HEK293T (cell line): ENCODE results near the gene TGM5.
A peak's percentile ranks its signal among the peaks of the same experiment; 100 is the strongest.

Experiments
- CTCF ChIA-PET: fragments of 350-600 bp; formaldehyde crosslinking; extraction: SDS; loops from one replicate; lab custom pipeline; 2021; ENCODE audit warnings: antibody characterized with exemption, inconsistent platforms; lab: Yijun Ruan, JAX
- POLR2A ChIA-PET: fragments of 350-600 bp; formaldehyde crosslinking; extraction: SDS; loops from one replicate; lab custom pipeline; 2020; ENCODE audit warnings: antibody characterized with exemption, inconsistent platforms; lab: Yijun Ruan, JAX
- DNase-seq: peaks from one replicate; pipeline ENCODE4 v3.0.0; 2012; ENCODE audit warnings: mixed read lengths; ENCODE audit errors: extremely low spot score
- ARNT ChIP-seq: fragments of 450-650 bp; IDR thresholded peaks from 2 replicates; pipeline ENCODE4 v1.6.1; 2017; ENCODE audit warnings: mild to moderate bottlenecking
- CTBP1 ChIP-seq: fragments of 450-650 bp; IDR thresholded peaks from 2 replicates; pipeline ENCODE4 v1.6.1; 2016; ENCODE audit warnings: borderline replicate concordance
- ELF4 ChIP-seq: fragments of 450-650 bp; IDR thresholded peaks from 2 replicates; pipeline ENCODE4 v1.6.1; 2017; ENCODE audit warnings: antibody characterized with exemption
- FOXA1 ChIP-seq: fragments of 450-650 bp; IDR thresholded peaks from 2 replicates; pipeline ENCODE4 v1.6.1; 2016; ENCODE audit warnings: mild to moderate bottlenecking
- FOXK2 ChIP-seq: fragments of 450-650 bp; IDR thresholded peaks from 2 replicates; pipeline ENCODE4 v1.6.1; 2016; ENCODE audit warnings: mild to moderate bottlenecking
- HDGF ChIP-seq: fragments of 450-650 bp; IDR thresholded peaks from 2 replicates; pipeline ENCODE4 v1.6.1; 2017; ENCODE audit warnings: antibody characterized with exemption, borderline replicate concordance
- L3MBTL2 ChIP-seq: fragments of 450-650 bp; conservative IDR thresholded peaks from 2 replicates; pipeline ENCODE4 v1.6.1; 2016; ENCODE audit warnings: mild to moderate bottlenecking
- LEF1 ChIP-seq: fragments of 450-650 bp; IDR thresholded peaks from 2 replicates; pipeline ENCODE4 v1.6.1; 2017; ENCODE audit warnings: mild to moderate bottlenecking, borderline replicate concordance
- NFRKB ChIP-seq: fragments of 450-650 bp; IDR thresholded peaks from 2 replicates; pipeline ENCODE4 v1.6.1; 2016; ENCODE audit warnings: mild to moderate bottlenecking, moderate library complexity
- SP1 ChIP-seq: fragments of 450-650 bp; IDR thresholded peaks from 2 replicates; pipeline ENCODE4 v1.6.1; 2017
- SUZ12 ChIP-seq: fragments of 450-650 bp; IDR thresholded peaks from 2 replicates; pipeline ENCODE4 v1.6.1; 2016; ENCODE audit warnings: mild to moderate bottlenecking
- TARDBP ChIP-seq: fragments of 450-650 bp; IDR thresholded peaks from 2 replicates; pipeline ENCODE4 v1.6.1; 2016
- ZNF384 ChIP-seq: fragments of 450-650 bp; IDR thresholded peaks from 2 replicates; pipeline ENCODE4 v1.6.1; 2016
- TF ChIP-seq, protein P1 (sequence below): fragments of 450-650 bp; IDR thresholded peaks from 2 replicates; pipeline ENCODE4 v1.6.1; 2016

The TGM5 gene

GRCh38 chr15:43219929-43220928 lies 46.5 kb downstream of the TGM5 start:
- CTCF ChIA-PET = no interaction called here

GRCh38 chr15:43218908-43219706 lies 47.6 kb downstream of the TGM5 start:
- POLR2A ChIA-PET = no interaction called here
- CTCF ChIA-PET = interaction anchor here (0.6 to 1.1 kb wide), 2 partner anchors 15 to 463 kb away, joined by 3 to 4 read pairs; no protein-coding TSS in a partner anchor
- peak; percentile 30 for DNase-seq
- TF ChIP-seq FOXA1 (no peak), NFRKB (no peak), CTBP1 (no peak), FOXK2 (no peak), ZNF384 (no peak), ARNT (no peak), SUZ12 (no peak), HDGF (no peak), L3MBTL2 (no peak)
- TF ChIP-seq, protein P1, sequence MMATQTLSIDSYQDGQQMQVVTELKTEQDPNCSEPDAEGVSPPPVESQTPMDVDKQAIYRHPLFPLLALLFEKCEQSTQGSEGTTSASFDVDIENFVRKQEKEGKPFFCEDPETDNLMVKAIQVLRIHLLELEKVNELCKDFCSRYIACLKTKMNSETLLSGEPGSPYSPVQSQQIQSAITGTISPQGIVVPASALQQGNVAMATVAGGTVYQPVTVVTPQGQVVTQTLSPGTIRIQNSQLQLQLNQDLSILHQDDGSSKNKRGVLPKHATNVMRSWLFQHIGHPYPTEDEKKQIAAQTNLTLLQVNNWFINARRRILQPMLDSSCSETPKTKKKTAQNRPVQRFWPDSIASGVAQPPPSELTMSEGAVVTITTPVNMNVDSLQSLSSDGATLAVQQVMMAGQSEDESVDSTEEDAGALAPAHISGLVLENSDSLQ = no peak

More at GRCh38 chr15:43219929-43220928, 46.5 kb downstream of the TGM5 start:
- TF ChIP-seq ARNT = no peak
- no peak for TF ChIP-seq LEF1
- no peak for TF ChIP-seq FOXA1
- TF ChIP-seq ELF4 = no peak
- TF ChIP-seq TARDBP = no peak
- TF ChIP-seq L3MBTL2 = no peak
- no peak for TF ChIP-seq FOXK2
- POLR2A ChIA-PET = no interaction called here
- DNase-seq = no peak

GRCh38 chr15:43215961-43216360 lies 50.8 kb downstream of the TGM5 start:
- POLR2A ChIA-PET = no interaction called here
- DNase-seq = no peak
- TF ChIP-seq NFRKB = no peak
- no peak for TF ChIP-seq L3MBTL2
- no peak for TF ChIP-seq TARDBP
- TF ChIP-seq ZNF384 = no peak
- TF ChIP-seq, protein P1 = no peak
- no peak for TF ChIP-seq ARNT
- no peak for TF ChIP-seq HDGF
- no peak for TF ChIP-seq SUZ12
- CTCF ChIA-PET = no interaction called here

GRCh38 chr15:43214592-43215295 lies 52.0 kb downstream of the TGM5 start:
- POLR2A ChIA-PET = no interaction called here

GRCh38 chr15:43214169-43214568 lies 52.6 kb downstream of the TGM5 start:
- ChIA-PET POLR2A (no interaction called here), CTCF (interaction anchor here (1.6 kb wide), 1 partner anchor 12 kb away, joined by 8 read pairs; no protein-coding TSS in a partner anchor)
- TF ChIP-seq ELF4 = no peak
- no peak for DNase-seq

More at GRCh38 chr15:43214592-43215295, 52.0 kb downstream of the TGM5 start:
- no peak for DNase-seq
- TF ChIP-seq ELF4 (no peak), CTBP1 (no peak), FOXA1 (no peak)
- CTCF ChIA-PET = interaction anchor here (1.6 kb wide), 1 partner anchor 11 kb away, joined by 8 read pairs; no protein-coding TSS in a partner anchor

GRCh38 chr15:43213466-43213865 lies 53.3 kb downstream of the TGM5 start:
- ChIA-PET CTCF (interaction anchor here (1.4 to 1.6 kb wide), 2 partner anchors 9 to 12 kb away, joined by 5 to 8 read pairs; no protein-coding TSS in a partner anchor), POLR2A (no interaction called here)
- DNase-seq = no peak
- TF ChIP-seq L3MBTL2 = no peak
- TF ChIP-seq SUZ12 = no peak
- no peak for TF ChIP-seq SP1
- TF ChIP-seq HDGF = no peak
- no peak for TF ChIP-seq ELF4
- no peak for TF ChIP-seq FOXA1
- TF ChIP-seq, protein P1 = no peak
- no peak for TF ChIP-seq CTBP1
- TF ChIP-seq ARNT = no peak
- TF ChIP-seq TARDBP = no peak
- no peak for TF ChIP-seq NFRKB
- no peak for TF ChIP-seq LEF1
